Progenitor cell of endocrine pancreas (in vitro differentiated cells): ENCODE measurements around the gene LRMDA. TPM values are rescaled to one million over a fixed set of nuclear protein-coding genes. Genes with fewer than 3 reads are reported as not detected.
"Not testable (repeated sequence)": the region's sequence is repeated elsewhere in the genome, so short reads cannot be mapped to it uniquely, and the experiment has no call there.

Experiments used
- DNase-seq: peaks from one replicate; pipeline ENCODE4 v3.0.0; 2021; ENCODE audit warnings: low spot score; ENCODE audit not compliant: unreplicated experiment
- H3K27ac Mint-ChIP-seq: 2 replicates; pipeline ENCODE4 v1.8.0; 2021; ENCODE audit warnings: mild to moderate bottlenecking, moderate library complexity, mixed read lengths
- H3K27me3 Mint-ChIP-seq: 2 replicates; pipeline ENCODE4 v1.8.0; 2021; ENCODE audit warnings: mixed read lengths
- H3K36me3 Mint-ChIP-seq: 2 replicates; pipeline ENCODE4 v1.8.0; 2022; ENCODE audit warnings: mixed read lengths; ENCODE audit not compliant: insufficient read depth
- H3K4me1 Mint-ChIP-seq: 2 replicates; pipeline ENCODE4 v1.8.0; 2021; ENCODE audit warnings: low read depth, mixed read lengths
- H3K4me3 Mint-ChIP-seq: 2 replicates; pipeline ENCODE4 v1.8.0; 2021; ENCODE audit warnings: low read depth, mild to moderate bottlenecking, moderate library complexity, mixed read lengths
- H3K9me3 Mint-ChIP-seq: 2 replicates; pipeline ENCODE4 v1.8.0; 2021; ENCODE audit warnings: low read depth, mixed read lengths
- CTCF ChIP-seq: fragments of 200-600 bp; sonication (generic); IDR thresholded peaks from one replicate; pipeline ENCODE4 v1.5.0; 2021; ENCODE audit warnings: antibody characterized with exemption, mild to moderate bottlenecking; ENCODE audit not compliant: unreplicated experiment
- total RNA-seq: library from RNA; stranded (reverse); gene quantifications from 2 replicates; pipeline ENCODE4 v1.2.1, GENCODE V29; 2021

Gene LRMDA
- total RNA-seq, 1 donor from 2014 or later, result 6.5 TPM

DNA sequence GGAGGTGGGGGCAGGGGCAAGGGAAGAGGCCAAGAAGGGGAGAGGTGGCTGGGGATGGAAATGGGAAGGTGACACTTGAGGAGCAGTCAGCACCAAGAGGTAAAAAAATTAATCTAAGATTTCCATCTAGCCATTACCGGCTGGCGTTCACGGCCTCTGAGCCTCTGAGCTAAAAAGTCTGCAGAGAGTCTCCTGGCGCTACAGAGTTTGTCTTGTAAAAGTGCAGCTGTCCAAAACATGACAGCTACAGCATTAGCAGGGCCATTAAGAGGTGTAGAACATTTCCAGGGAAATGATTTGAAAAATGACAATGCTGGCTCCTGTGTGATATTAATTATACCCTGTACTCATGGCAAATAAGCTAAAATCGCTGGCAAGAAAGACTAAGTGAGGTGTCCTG is 167.6 kb downstream of the LRMDA start:
- H3K36me3 Mint-ChIP-seq, result no peaks in the 10 kb centered on the region
- no peak overlapping the region for H3K4me3 Mint-ChIP-seq
- no peak for DNase-seq
- no peaks in the 10 kb centered on the region for H3K27me3 Mint-ChIP-seq
- no peaks in the 10 kb centered on the region for H3K9me3 Mint-ChIP-seq
- TF ChIP-seq CTCF, result no peak
- peaks cover 54% of the 10 kb centered on the region for H3K4me1 Mint-ChIP-seq
- peak overlapping the region; percentile 81 for H3K27ac Mint-ChIP-seq

GRCh38 chr10:75599875-75600648 is 168.6 kb downstream of the LRMDA start:
- no peak for TF ChIP-seq CTCF
- Mint-ChIP-seq H3K4me1 (peaks cover 54% of the 10 kb centered on the region), H3K27ac (peak overlapping the region; percentile 91), H3K4me3 (peak overlapping the region; percentile 15), H3K27me3 (no peaks in the 10 kb centered on the region), H3K9me3 (no peaks in the 10 kb centered on the region), H3K36me3 (no peaks in the 10 kb centered on the region)
- no peak for DNase-seq

- peaks cover 61% of the 10 kb centered on the region for H3K4me1 Mint-ChIP-seq
- peak overlapping the region; percentile 91 for H3K27ac Mint-ChIP-seq
Measured at GRCh38 chr10:75600833-75601232, 169.4 kb downstream of the LRMDA start.

GRCh38 chr10:75602341-75602740 is 170.9 kb downstream of the LRMDA start:
- Mint-ChIP-seq H3K27me3 (no peaks in the 10 kb centered on the region), H3K9me3 (no peaks in the 10 kb centered on the region), H3K27ac (no peak overlapping the region), H3K4me1 (peaks cover 61% of the 10 kb centered on the region), H3K4me3 (no peak overlapping the region), H3K36me3 (no peaks in the 10 kb centered on the region)
- TF ChIP-seq CTCF, result no peak
- no peak for DNase-seq

More at GRCh38 chr10:75600833-75601232, 169.4 kb downstream of the LRMDA start:
- Mint-ChIP-seq H3K9me3 (no peaks in the 10 kb centered on the region), H3K4me3 (peak overlapping the region; percentile 47), H3K27me3 (no peaks in the 10 kb centered on the region), H3K36me3 (no peaks in the 10 kb centered on the region)
- no peak for DNase-seq
- TF ChIP-seq CTCF, result no peak

DNA sequence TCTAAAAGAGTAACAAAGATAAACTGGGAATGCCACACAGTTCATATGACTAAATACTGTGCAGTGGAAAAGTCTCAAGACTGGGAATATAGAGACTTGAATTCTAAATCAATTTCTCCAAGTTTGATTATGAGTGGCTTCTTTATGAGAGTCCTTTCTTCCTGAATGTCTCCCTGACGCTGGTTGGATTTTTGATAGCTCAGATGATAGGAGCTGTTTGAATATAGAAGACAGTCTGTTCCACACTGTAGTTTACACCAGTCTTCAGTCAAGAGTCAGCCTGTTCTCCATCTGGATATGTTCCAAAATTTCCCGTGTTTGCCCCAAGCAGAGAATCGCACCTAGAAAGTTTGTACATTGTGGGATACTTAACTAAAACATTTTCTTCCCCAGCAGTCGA is 173.7 kb downstream of the LRMDA start:
- no peak for DNase-seq
- no peak overlapping the region for H3K4me3 Mint-ChIP-seq
- peaks cover 37% of the 10 kb centered on the region for H3K4me1 Mint-ChIP-seq
- no peak overlapping the region for H3K27ac Mint-ChIP-seq
- no peaks in the 10 kb centered on the region for H3K9me3 Mint-ChIP-seq
- H3K36me3 Mint-ChIP-seq, result no peaks in the 10 kb centered on the region
- no peak for TF ChIP-seq CTCF
- H3K27me3 Mint-ChIP-seq, result no peaks in the 10 kb centered on the region

GRCh38 chr10:75605795-75606194 is 174.4 kb downstream of the LRMDA start:
- not testable (repeated sequence) for H3K9me3 Mint-ChIP-seq, H3K27me3 Mint-ChIP-seq, H3K27ac Mint-ChIP-seq, H3K36me3 Mint-ChIP-seq, H3K4me3 Mint-ChIP-seq, DNase-seq
- H3K4me1 Mint-ChIP-seq, result peaks cover 33% of the 10 kb centered on the region
